IMR-90 (cell line): ENCODE data around the gene CCDC171. TPM values are rescaled to one million over a fixed set of nuclear protein-coding genes. Genes with fewer than 3 reads are reported as not detected.
A peak's percentile ranks its signal among the peaks of the same experiment; 100 is the strongest.

Experiments
- ATAC-seq: fragments of 200-7000 bp; cut with Tn5 transposase; 2 replicates; pipeline ENCODE4 v1.9.1; 2020; ENCODE audit warnings: low read depth, mild to moderate bottlenecking, moderate library complexity
- BruUV-seq: library from RNA; stranded (reverse); fragments of 400-500 nt; replicated peaks from 2 replicates; lab custom pipeline; 2021; lab: Mats Ljungman, UMichigan
- CTCF ChIA-PET: fragments of 300-600 bp; formaldehyde crosslinking; extraction: SDS; loops from one replicate; lab custom pipeline; 2021; ENCODE audit warnings: antibody characterized with exemption; lab: Yijun Ruan, JAX
- POLR2A ChIA-PET: fragments of 300-600 bp; sonication (Branson Sonifier 250); formaldehyde crosslinking; loops from one replicate; lab custom pipeline; 2022; ENCODE audit warnings: antibody characterized with exemption; ENCODE audit not compliant: unreplicated experiment; lab: Charles Lee
- DNase-seq: peaks from one replicate; pipeline ENCODE4 v3.0.0; 2013
- H2AFZ ChIP-seq: replicated peaks from 2 replicates; pipeline ENCODE3; 2013; ENCODE audit warnings: low read length, mild to moderate bottlenecking; ENCODE audit not compliant: poor library complexity
- H2AK5ac ChIP-seq: 2 replicates; pipeline ENCODE4 v1.6.1; 2013; ENCODE audit warnings: low read depth, low read length, inconsistent platforms
- H2AK9ac ChIP-seq: replicated peaks from 2 replicates; pipeline ENCODE3; 2013; ENCODE audit warnings: mild to moderate bottlenecking, low read depth, low read length, moderate library complexity; ENCODE audit not compliant: poor library complexity
- H2BK120ac ChIP-seq: 2 replicates; pipeline ENCODE4 v1.6.1; 2013; ENCODE audit warnings: low read depth, low read length, inconsistent platforms
- H2BK15ac ChIP-seq: 3 replicates; pipeline ENCODE4 v1.6.1; 2013; ENCODE audit warnings: low read depth, low read length, inconsistent platforms
- H2BK20ac ChIP-seq: 2 replicates; pipeline ENCODE4 v1.6.1; 2013; ENCODE audit warnings: low read depth, mild to moderate bottlenecking, inconsistent platforms, low read length, moderate library complexity
- H2BK5ac ChIP-seq: 2 replicates; pipeline ENCODE4 v1.6.1; 2013; ENCODE audit warnings: mild to moderate bottlenecking, low read depth, low read length, inconsistent platforms; ENCODE audit not compliant: poor library complexity, severe bottlenecking
- H3K14ac ChIP-seq: replicated peaks from 2 replicates; pipeline ENCODE4 v1.6.1; 2013; ENCODE audit warnings: low read depth, low read length, inconsistent platforms
- H3K18ac ChIP-seq: 2 replicates; pipeline ENCODE4 v1.6.1; 2013; ENCODE audit warnings: low read depth, low read length, control low read depth
- H3K23ac ChIP-seq: 2 replicates; pipeline ENCODE4 v1.6.1; 2013; ENCODE audit warnings: low read depth, low read length, inconsistent platforms
- H3K27ac ChIP-seq: 2 replicates; pipeline ENCODE4 v1.5.1; 2013; ENCODE audit warnings: mild to moderate bottlenecking, control low read depth, low read length; ENCODE audit not compliant: insufficient read depth
- H3K27me3 ChIP-seq: 2 replicates; pipeline ENCODE4 v1.6.1; 2013; ENCODE audit warnings: low read length; ENCODE audit not compliant: control insufficient read depth, insufficient read depth
- H3K36me3 ChIP-seq: 2 replicates; pipeline ENCODE4 v1.6.1; 2013; ENCODE audit warnings: low read length, mixed read lengths; ENCODE audit not compliant: control insufficient read depth, insufficient read depth
- H3K4ac ChIP-seq: 2 replicates; pipeline ENCODE4 v1.6.1; 2013; ENCODE audit warnings: low read depth, low read length, inconsistent platforms
- H3K4me1 ChIP-seq: 2 replicates; pipeline ENCODE4 v1.6.1; 2013; ENCODE audit warnings: low read length, mixed read lengths; ENCODE audit not compliant: control insufficient read depth, insufficient read depth
- H3K4me2 ChIP-seq: 2 replicates; pipeline ENCODE4 v1.6.1; 2013; ENCODE audit warnings: low read depth, mild to moderate bottlenecking, control low read depth, low read length, moderate library complexity
- H3K4me3 ChIP-seq: 2 replicates; pipeline ENCODE4 v1.5.1; 2013; ENCODE audit warnings: low read depth, mild to moderate bottlenecking, control low read depth, low read length, moderate library complexity; ENCODE audit not compliant: insufficient read depth
- H3K56ac ChIP-seq: 2 replicates; pipeline ENCODE4 v1.6.1; 2013; ENCODE audit warnings: low read length, inconsistent platforms; ENCODE audit not compliant: insufficient read depth; ENCODE audit errors: extremely low read depth
- H3K79me1 ChIP-seq, 2 experiments: 2 replicates each; pipeline ENCODE4 v1.6.1; 2013; ENCODE audit warnings: low read length in 2 of 2, inconsistent platforms in 1 of 2, low read depth in 1 of 2
- H3K9ac ChIP-seq: 2 replicates; pipeline ENCODE4 v1.6.1; 2013; ENCODE audit warnings: low read depth, low read length, control low read depth
- H3K9me1 ChIP-seq: 2 replicates; pipeline ENCODE4 v1.6.1; 2013; ENCODE audit warnings: low read length, inconsistent platforms; ENCODE audit not compliant: insufficient read depth
- H3K9me3 ChIP-seq: 2 replicates; pipeline ENCODE4 v1.6.1; 2013; ENCODE audit warnings: low read length; ENCODE audit not compliant: control insufficient read depth, insufficient read depth
- H4K20me1 ChIP-seq: 2 replicates; pipeline ENCODE4 v1.6.1; 2013; ENCODE audit warnings: low read length, inconsistent platforms; ENCODE audit not compliant: insufficient read depth
- H4K5ac ChIP-seq: 2 replicates; pipeline ENCODE4 v1.6.1; 2013; ENCODE audit warnings: mild to moderate bottlenecking, low read depth, low read length, control low read depth
- H4K8ac ChIP-seq, 2 experiments: 2 replicates each; pipeline ENCODE4 v1.6.1; 2013; ENCODE audit warnings: low read depth in 2 of 2, low read length in 2 of 2, control low read depth in 1 of 2, inconsistent platforms in 1 of 2
- H4K91ac ChIP-seq: 2 replicates; pipeline ENCODE4 v1.6.1; 2013; ENCODE audit warnings: low read depth, low read length, inconsistent platforms; ENCODE audit not compliant: insufficient read depth
- BHLHE40 ChIP-seq: fragments of 150-350 bp; IDR thresholded peaks from 2 replicates; pipeline ENCODE4 v1.6.1; 2016; ENCODE audit warnings: mild to moderate bottlenecking, low read depth, low read length
- CEBPB ChIP-seq: IDR thresholded peaks from 2 replicates; pipeline ENCODE4 v1.6.1; 2012; ENCODE audit warnings: low read depth, low read length, improper control_type of control experiment
- CHD1 ChIP-seq: IDR thresholded peaks from 2 replicates; pipeline ENCODE4 v1.6.1; 2012; ENCODE audit warnings: low read depth, low read length, improper control_type of control experiment
- FOS ChIP-seq: fragments of 150-350 bp; IDR thresholded peaks from 2 replicates; pipeline ENCODE4 v1.6.1; 2016; ENCODE audit warnings: low read depth, low read length
- MAFK ChIP-seq: IDR thresholded peaks from 2 replicates; pipeline ENCODE4 v1.6.1; 2012; ENCODE audit warnings: low read depth, low read length, improper control_type of control experiment
- MAZ ChIP-seq: IDR thresholded peaks from 2 replicates; pipeline ENCODE4 v1.6.1; 2012; ENCODE audit warnings: low read depth, mild to moderate bottlenecking, low read length, improper control_type of control experiment, moderate library complexity, borderline replicate concordance
- MXI1 ChIP-seq: IDR thresholded peaks from 2 replicates; pipeline ENCODE4 v1.6.1; 2012; ENCODE audit warnings: low read depth, mild to moderate bottlenecking, low read length, moderate library complexity, borderline replicate concordance
- RAD21 ChIP-seq: IDR thresholded peaks from 2 replicates; pipeline ENCODE4 v1.6.1; 2012; ENCODE audit warnings: low read length, improper control_type of control experiment
- RCOR1 ChIP-seq: IDR thresholded peaks from 2 replicates; pipeline ENCODE4 v1.6.1; 2012; ENCODE audit warnings: mild to moderate bottlenecking, low read length, improper control_type of control experiment; ENCODE audit not compliant: insufficient replicate concordance
- RFX5 ChIP-seq: IDR thresholded peaks from 2 replicates; pipeline ENCODE4 v1.8.0; 2012; ENCODE audit warnings: low read depth, mild to moderate bottlenecking, low read length, moderate library complexity
- SMC3 ChIP-seq: fragments of 150-350 bp; IDR thresholded peaks from 2 replicates; pipeline ENCODE4 v1.6.1; 2016; ENCODE audit warnings: low read depth, mild to moderate bottlenecking, antibody characterized with exemption, low read length, moderate library complexity
- WGBS, 2 experiments: methylation state at CpG; one replicate each; pipeline versions ENCODE4 v1.1.5 to v1.1.7; 2013; ENCODE audit warnings: missing lambda C conversion rate in 2 of 2; ENCODE audit not compliant: insufficient read length in 1 of 2; ENCODE audit errors: extremely low coverage in 2 of 2; 5-methylcytosine and 5-hydroxymethylcytosine counted together
- dilution Hi-C: fragments of 300-500 bp; cut with HindIII; formaldehyde crosslinking; loops from one replicate; pipeline ENCODE4 v1.14.3; 2018; ENCODE audit warnings: low sequenced_read_pairs; ENCODE audit not compliant: unreplicated experiment
- in situ Hi-C: fragments of 300-500 bp; cut with MboI; formaldehyde crosslinking; loops from 3 replicates; pipeline ENCODE4 v1.14.3; 2019; ENCODE audit warnings: low sequenced_read_pairs, inconsistent platforms, mixed read lengths
- intact Hi-C: fragments of 100-400 bp; cut with micrococcal nuclease; formaldehyde crosslinking; loops from 2 replicates; pipeline ENCODE4 v1.10.0; 2022
- polyA plus RNA-seq, 3 experiments: library from polyadenylated mRNA; depleted of rRNA; stranded (reverse); fragments of >200 nt; gene quantifications; 2 replicates each; pipeline ENCODE4 v1.2.3, GENCODE V29; 2012; ENCODE audit warnings: low replicate concordance in 1 of 3
- total RNA-seq: library from RNA; depleted of rRNA; stranded (reverse); fragments of >200 nt; gene quantifications from 2 replicates; pipeline ENCODE4 v1.2.3, GENCODE V29; 2012
- TF ChIP-seq, protein P1 (sequence below): fragments of 150-350 bp; IDR thresholded peaks from 2 replicates; pipeline ENCODE4 v1.6.1; 2017; ENCODE audit warnings: mild to moderate bottlenecking, antibody characterized with exemption, low read length, low read depth
- TF ChIP-seq, protein P2 (sequence below): fragments of 150-350 bp; IDR thresholded peaks from 2 replicates; pipeline ENCODE4 v1.6.1; 2016; ENCODE audit warnings: low read depth, mild to moderate bottlenecking, low read length, moderate library complexity, borderline replicate concordance
- TF ChIP-seq, protein P3 (sequence below): conservative IDR thresholded peaks from 2 replicates; pipeline ENCODE4 v1.5.1; 2012; ENCODE audit warnings: mild to moderate bottlenecking, low read depth, low read length, improper control_type of control experiment

Gene CCDC171
- total and polyA plus RNA-seq, 2 of the 4 experiments (the other 2 are of a cell fraction), result 0.63 to 2.2 TPM

- H3K36me3 ChIP-seq, result no peaks in the 10 kb centered on the region
- H3K9me1 ChIP-seq, result peaks cover 11% of the 10 kb centered on the region
- no peak overlapping the region for H2AFZ ChIP-seq
- H3K4me2 ChIP-seq, result no peak overlapping the region
- peak overlapping the region; percentile 74 for H3K14ac ChIP-seq
- H3K23ac ChIP-seq, result no peak overlapping the region
- peak overlapping the region; percentile 88 for H3K4ac ChIP-seq
- H3K27me3 ChIP-seq, result no peaks in the 10 kb centered on the region
- H3K27ac ChIP-seq, result no peak overlapping the region
- H3K4me1 ChIP-seq, result peaks cover 11% of the 10 kb centered on the region
- dilution Hi-C loops, result no loop called here
- no peak overlapping the region for H2BK5ac ChIP-seq
- no peak overlapping the region; a peak in 1 of 4 replicates for H4K8ac ChIP-seq
- H4K5ac ChIP-seq, result no peak overlapping the region
- no peak overlapping the region for H3K4me3 ChIP-seq
- BruUV-seq, result no TSS peak
- peak overlapping the region; percentile 80; the same call in 2 of the 3 replicates for H2BK15ac ChIP-seq
- H3K79me1 ChIP-seq, result no peaks in the 10 kb centered on the region
- ATAC-seq (no peak), DNase-seq (no peak)
- intact Hi-C loops, result loop anchor here (10.0 kb wide), 1 partner anchor 393 kb away; no protein-coding TSS in a partner anchor
- H4K20me1 ChIP-seq, result no peaks in the 10 kb centered on the region
- H2BK20ac ChIP-seq, result peak overlapping the region; percentile 58
- in situ Hi-C loops, result no loop called here
- H2BK120ac ChIP-seq, result peak overlapping the region; percentile 76
- ChIA-PET CTCF (no interaction called here), POLR2A (no interaction called here)
- H4K91ac ChIP-seq, result peak overlapping the region; percentile 28; the same call in 1 of the 2 replicates
- H3K18ac ChIP-seq, result no peak overlapping the region
- peak overlapping the region; percentile 85 for H2AK5ac ChIP-seq
- H2AK9ac ChIP-seq, result no peak overlapping the region
- H3K9ac ChIP-seq, result no peak overlapping the region
- no peak overlapping the region for H3K56ac ChIP-seq
- peaks cover 8% of the 10 kb centered on the region for H3K9me3 ChIP-seq
- WGBS, 2 experiments, result 71% methylated on average over 1 of the region's 3 CpGs; no CpG with 5 or more reads in 1 of the 2 experiments
- TF ChIP-seq, protein P1, sequence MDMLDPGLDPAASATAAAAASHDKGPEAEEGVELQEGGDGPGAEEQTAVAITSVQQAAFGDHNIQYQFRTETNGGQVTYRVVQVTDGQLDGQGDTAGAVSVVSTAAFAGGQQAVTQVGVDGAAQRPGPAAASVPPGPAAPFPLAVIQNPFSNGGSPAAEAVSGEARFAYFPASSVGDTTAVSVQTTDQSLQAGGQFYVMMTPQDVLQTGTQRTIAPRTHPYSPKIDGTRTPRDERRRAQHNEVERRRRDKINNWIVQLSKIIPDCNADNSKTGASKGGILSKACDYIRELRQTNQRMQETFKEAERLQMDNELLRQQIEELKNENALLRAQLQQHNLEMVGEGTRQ, result no peak
- TF ChIP-seq MAZ, result no peak
- no peak for TF ChIP-seq MAFK
- TF ChIP-seq, protein P2, sequence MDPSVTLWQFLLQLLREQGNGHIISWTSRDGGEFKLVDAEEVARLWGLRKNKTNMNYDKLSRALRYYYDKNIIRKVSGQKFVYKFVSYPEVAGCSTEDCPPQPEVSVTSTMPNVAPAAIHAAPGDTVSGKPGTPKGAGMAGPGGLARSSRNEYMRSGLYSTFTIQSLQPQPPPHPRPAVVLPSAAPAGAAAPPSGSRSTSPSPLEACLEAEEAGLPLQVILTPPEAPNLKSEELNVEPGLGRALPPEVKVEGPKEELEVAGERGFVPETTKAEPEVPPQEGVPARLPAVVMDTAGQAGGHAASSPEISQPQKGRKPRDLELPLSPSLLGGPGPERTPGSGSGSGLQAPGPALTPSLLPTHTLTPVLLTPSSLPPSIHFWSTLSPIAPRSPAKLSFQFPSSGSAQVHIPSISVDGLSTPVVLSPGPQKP, result no peak
- TF ChIP-seq, protein P3, sequence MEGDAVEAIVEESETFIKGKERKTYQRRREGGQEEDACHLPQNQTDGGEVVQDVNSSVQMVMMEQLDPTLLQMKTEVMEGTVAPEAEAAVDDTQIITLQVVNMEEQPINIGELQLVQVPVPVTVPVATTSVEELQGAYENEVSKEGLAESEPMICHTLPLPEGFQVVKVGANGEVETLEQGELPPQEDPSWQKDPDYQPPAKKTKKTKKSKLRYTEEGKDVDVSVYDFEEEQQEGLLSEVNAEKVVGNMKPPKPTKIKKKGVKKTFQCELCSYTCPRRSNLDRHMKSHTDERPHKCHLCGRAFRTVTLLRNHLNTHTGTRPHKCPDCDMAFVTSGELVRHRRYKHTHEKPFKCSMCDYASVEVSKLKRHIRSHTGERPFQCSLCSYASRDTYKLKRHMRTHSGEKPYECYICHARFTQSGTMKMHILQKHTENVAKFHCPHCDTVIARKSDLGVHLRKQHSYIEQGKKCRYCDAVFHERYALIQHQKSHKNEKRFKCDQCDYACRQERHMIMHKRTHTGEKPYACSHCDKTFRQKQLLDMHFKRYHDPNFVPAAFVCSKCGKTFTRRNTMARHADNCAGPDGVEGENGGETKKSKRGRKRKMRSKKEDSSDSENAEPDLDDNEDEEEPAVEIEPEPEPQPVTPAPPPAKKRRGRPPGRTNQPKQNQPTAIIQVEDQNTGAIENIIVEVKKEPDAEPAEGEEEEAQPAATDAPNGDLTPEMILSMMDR, result no peak
- no peak for TF ChIP-seq MXI1
- no peak for TF ChIP-seq FOS
- no peak for TF ChIP-seq RAD21
- no peak for TF ChIP-seq RFX5
- no peak for TF ChIP-seq CEBPB
- no peak for TF ChIP-seq BHLHE40
- no peak for TF ChIP-seq CHD1
- TF ChIP-seq RCOR1, result no peak
- TF ChIP-seq SMC3, result no peak
These were observed 469.4 kb downstream of the CCDC171 start for GRCh38 chr9:16022228-16022627.
